ENCODE data around the gene FBXO9.

Gene FBXO9

GRCh38 chr6:53074347-53074746 is 9.1 kb downstream of the FBXO9 start:
- TF ChIP-seq, protein P1, sequence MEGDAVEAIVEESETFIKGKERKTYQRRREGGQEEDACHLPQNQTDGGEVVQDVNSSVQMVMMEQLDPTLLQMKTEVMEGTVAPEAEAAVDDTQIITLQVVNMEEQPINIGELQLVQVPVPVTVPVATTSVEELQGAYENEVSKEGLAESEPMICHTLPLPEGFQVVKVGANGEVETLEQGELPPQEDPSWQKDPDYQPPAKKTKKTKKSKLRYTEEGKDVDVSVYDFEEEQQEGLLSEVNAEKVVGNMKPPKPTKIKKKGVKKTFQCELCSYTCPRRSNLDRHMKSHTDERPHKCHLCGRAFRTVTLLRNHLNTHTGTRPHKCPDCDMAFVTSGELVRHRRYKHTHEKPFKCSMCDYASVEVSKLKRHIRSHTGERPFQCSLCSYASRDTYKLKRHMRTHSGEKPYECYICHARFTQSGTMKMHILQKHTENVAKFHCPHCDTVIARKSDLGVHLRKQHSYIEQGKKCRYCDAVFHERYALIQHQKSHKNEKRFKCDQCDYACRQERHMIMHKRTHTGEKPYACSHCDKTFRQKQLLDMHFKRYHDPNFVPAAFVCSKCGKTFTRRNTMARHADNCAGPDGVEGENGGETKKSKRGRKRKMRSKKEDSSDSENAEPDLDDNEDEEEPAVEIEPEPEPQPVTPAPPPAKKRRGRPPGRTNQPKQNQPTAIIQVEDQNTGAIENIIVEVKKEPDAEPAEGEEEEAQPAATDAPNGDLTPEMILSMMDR (IDR thresholded peaks at IDR 0.05; ENCODE audit: low read depth, low read length, missing control alignments), result no peak
- in situ Hi-C loops (cut with HindIII; ENCODE audit: low sequenced_read_pairs), result no loop called here

GRCh38 chr6:53080813-53081212 is 15.6 kb downstream of the FBXO9 start:
- no peak for DNase-seq (ENCODE audit: low read depth)
- TF ChIP-seq, protein P1 (IDR thresholded peaks at IDR 0.05; ENCODE audit: low read depth, low read length, missing control alignments), result no peak
- no peak overlapping the region for H3K4me3 ChIP-seq (ENCODE audit: low read depth, low read length)
- in situ Hi-C loops (cut with HindIII; ENCODE audit: low sequenced_read_pairs), result no loop called here

More at GRCh38 chr6:53074347-53074746, 9.1 kb downstream of the FBXO9 start:
- no peak for DNase-seq (ENCODE audit: low read depth)
- H3K4me3 ChIP-seq (ENCODE audit: low read depth, low read length), result no peak overlapping the region

- no peak overlapping the region for H3K4me3 ChIP-seq (ENCODE audit: low read depth, low read length)
- in situ Hi-C loops (cut with HindIII; ENCODE audit: low sequenced_read_pairs), result no loop called here
- TF ChIP-seq, protein P1 (IDR thresholded peaks at IDR 0.05; ENCODE audit: low read depth, low read length, missing control alignments), result no peak
- no peak for DNase-seq (ENCODE audit: low read depth)
Measured at GRCh38 chr6:53086302-53086701, 21.1 kb downstream of the FBXO9 start.

DNA sequence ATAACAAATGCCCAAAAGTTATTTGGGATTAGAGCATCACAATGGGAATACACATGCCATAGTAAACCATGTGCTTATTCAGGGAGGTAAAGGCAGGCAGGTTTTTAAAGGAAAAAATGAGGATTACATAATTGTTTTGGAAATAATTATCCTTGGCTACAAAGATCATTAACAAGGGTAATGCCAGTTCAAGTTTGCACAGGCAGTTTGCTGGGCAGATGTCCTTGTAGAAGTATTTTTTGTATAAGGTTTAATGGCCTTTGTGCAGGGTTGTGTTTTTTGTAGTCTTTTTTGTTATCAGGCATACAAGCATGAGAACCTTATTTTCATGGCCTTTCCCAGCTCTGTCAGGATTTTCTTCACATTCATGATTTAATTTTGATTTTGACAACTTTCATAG is 24.7 kb downstream of the FBXO9 start:
- no peak for DNase-seq (ENCODE audit: low read depth)
- TF ChIP-seq, protein P1 (IDR thresholded peaks at IDR 0.05; ENCODE audit: low read depth, low read length, missing control alignments), result no peak
- in situ Hi-C loops (cut with HindIII; ENCODE audit: low sequenced_read_pairs), result no loop called here
- H3K4me3 ChIP-seq (ENCODE audit: low read depth, low read length), result no peak overlapping the region

- TF ChIP-seq, protein P1 (IDR thresholded peaks at IDR 0.05; ENCODE audit: low read depth, low read length, missing control alignments), result no peak
- in situ Hi-C loops (cut with HindIII; ENCODE audit: low sequenced_read_pairs), result no loop called here
- no peak for DNase-seq (ENCODE audit: low read depth)
- H3K4me3 ChIP-seq (ENCODE audit: low read depth, low read length), result no peak overlapping the region
Measured at GRCh38 chr6:53090576-53090975, 25.4 kb downstream of the FBXO9 start.

GRCh38 chr6:53095270-53095669 is 30.1 kb downstream of the FBXO9 start:
- no peak for DNase-seq (ENCODE audit: low read depth)
- H3K4me3 ChIP-seq (ENCODE audit: low read depth, low read length), result no peak overlapping the region
- in situ Hi-C loops (cut with HindIII; ENCODE audit: low sequenced_read_pairs), result no loop called here
- TF ChIP-seq, protein P1 (IDR thresholded peaks at IDR 0.05; ENCODE audit: low read depth, low read length, missing control alignments), result no peak

DNA sequence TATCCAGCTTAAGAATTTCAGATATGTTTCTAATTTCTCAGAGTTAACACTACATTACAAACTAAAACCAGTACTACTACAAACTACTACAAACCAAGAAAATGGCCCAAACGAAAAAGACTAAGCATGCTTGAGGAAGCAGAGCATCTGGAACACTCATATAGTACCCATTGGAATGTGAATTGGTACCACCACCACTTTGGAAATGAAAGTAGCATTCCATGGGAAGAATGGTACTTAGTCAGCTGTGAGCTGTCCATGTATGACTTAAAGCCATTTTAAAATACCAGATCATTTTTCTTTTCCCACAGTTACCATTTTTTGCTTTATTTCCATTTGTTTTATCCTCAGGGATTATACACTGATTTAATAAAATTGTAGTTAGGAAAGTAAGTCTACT is 30.5 kb downstream of the FBXO9 start:
- in situ Hi-C loops (cut with HindIII; ENCODE audit: low sequenced_read_pairs), result no loop called here
- no peak overlapping the region for H3K4me3 ChIP-seq (ENCODE audit: low read depth, low read length)
- DNase-seq (ENCODE audit: low read depth), result no peak
- TF ChIP-seq, protein P1 (IDR thresholded peaks at IDR 0.05; ENCODE audit: low read depth, low read length, missing control alignments), result no peak
